KG1 (cell line): ENCODE results near the gene RHOV.
A peak's percentile ranks its signal among the peaks of the same experiment; 100 is the strongest.

Source experiments
- DNase-seq: peaks from one replicate; lab custom pipeline; 2025; lab: John Stamatoyannopoulos, UW

Gene RHOV

GRCh38 chr15:40873694-40874561 lies at the start of gene RHOV:
Gene RHOV, minus strand, starts transcription at chr15:40874234. Its CDS starts 95 bp downstream, at chr15:40874139.
- no peak for DNase-seq

DNA sequence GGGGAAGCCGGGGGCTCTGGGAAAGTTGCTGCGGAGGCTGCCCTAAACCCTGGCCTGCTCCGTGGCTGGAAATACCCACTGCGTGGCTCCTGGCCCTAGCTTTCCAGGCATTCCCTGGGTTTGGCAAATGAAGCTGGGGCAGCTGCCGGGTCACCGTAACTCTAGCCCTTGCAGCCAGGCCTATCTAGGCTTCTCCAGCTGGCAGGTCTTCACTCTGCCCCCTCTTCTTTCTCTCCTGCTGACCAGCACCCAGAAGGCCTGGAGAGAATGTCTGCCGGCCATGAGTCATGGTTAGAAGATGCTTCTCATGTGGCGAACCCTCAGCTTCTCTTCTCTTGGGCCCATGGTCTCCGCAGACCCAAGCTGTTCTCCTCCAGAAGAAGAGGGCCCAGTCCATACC lies 49.5 kb upstream of the RHOV start:
- no peak for DNase-seq

DNA sequence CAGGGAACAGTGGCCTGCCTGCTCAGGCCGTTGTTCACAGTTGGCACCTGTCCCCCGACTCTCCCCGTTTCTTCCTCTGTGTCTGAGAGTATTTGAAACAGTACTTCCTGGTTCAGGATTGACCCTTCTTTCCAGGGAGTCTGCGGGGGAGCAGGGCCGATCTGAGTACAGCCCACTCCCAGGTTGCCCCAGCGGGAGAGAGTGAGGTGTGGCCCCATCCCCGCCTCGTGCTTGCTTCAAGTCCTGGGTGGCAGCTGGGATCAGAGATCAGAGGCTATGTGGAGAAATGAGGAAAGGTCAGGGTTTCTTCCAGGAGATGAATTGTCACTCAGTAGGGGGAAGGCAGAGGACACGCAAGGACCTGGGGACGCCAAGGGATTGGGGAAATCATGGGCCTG lies 48.6 kb upstream of the RHOV start:
- no peak for DNase-seq

DNA sequence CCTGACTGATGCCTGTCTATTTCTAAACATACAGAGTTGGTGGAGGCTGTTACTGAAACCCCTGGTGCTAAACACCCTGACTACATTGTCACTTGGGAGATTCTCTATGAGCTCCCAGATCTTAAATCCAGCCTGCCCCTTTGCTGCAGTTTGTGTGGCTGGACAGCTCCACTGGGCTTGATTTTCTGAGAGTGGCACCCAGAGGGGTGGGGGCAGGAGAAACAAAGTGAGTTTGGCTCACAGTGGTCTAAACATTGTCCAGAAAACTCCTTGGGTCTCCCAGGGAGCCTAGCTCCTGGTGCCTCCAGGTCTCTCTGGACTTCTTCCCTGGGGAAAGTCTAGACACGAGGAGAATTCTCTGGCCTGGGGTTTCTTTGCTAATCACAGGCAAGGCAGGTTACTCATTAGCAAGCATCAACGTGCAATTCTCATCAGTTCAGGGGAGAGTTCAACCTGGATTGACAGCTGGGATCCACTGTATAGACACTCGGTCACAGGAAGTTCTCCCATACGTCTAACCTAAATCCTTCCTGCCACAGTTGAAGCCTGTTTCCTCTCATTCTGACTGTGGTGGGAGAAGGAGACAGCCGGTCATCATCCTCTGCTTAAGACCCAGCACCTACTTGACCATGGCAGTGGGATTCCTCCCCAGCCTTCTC lies 48.0 kb upstream of the RHOV start:
- no peak for DNase-seq

DNA sequence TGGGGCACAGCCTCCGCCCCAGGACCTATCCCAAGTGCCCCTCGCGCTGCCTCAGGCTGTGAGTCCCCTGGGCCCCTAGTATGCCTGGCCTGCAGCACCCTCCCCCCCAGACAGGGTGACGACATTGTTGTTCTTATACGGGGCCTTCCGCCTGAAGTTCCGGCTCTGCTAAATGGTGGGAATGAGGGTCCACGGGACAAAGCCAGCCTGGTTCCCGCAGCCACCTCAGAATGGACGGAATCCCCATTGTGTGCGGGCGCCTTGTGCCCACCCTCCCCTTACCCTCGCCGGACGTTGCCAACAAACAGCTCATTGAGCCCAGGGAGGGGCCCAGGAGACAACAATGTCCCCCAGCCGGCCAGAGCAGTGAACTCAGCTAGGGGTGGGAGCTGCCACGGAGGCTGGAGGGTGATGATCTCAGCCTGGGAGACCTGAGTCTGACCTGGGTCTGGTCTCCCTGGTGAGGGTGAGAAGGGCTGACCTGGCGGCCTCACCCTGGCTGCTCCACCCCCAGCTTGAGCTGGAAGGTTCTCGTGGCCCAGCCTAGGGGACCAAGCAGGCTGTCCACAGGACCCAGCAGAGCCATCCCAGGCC lies 44.9 kb upstream of the RHOV start:
- DNase-seq = no peak

DNA sequence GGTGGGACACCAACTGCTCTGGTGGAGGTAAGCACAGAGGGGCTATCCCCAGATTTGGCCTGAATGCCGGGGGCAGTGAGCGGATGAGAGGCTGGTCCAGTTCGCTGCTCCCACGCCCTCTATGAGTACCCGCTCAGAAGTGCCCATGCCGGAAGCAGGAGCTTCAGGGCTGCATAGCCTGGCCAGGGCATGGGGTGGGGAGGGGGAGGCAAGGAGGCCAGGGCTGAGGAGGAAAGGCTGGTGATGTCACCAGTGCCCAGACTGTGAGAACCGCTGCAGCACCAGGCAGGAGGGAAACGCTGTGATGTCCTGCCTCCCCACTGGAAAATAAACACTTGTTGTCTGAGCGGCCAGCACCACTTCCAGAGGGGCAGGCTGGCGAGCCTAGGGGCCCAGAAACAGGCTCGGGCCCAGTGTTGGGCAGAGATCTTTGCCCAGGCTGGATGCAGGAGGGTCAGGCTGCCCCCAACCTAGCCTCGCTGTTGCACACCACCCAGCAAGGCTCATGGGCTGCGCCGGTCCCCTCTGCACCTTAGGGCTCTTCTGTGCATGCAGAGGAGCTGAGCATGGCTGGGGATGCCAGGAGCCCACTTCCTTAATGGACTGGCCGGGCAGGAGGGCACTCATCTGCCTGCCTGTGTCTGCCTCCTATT lies 44.2 kb upstream of the RHOV start:
- DNase-seq = no peak

- DNase-seq = no peak
Observed at GRCh38 chr15:40917585-40917984, 43.6 kb upstream of the RHOV start.

DNA sequence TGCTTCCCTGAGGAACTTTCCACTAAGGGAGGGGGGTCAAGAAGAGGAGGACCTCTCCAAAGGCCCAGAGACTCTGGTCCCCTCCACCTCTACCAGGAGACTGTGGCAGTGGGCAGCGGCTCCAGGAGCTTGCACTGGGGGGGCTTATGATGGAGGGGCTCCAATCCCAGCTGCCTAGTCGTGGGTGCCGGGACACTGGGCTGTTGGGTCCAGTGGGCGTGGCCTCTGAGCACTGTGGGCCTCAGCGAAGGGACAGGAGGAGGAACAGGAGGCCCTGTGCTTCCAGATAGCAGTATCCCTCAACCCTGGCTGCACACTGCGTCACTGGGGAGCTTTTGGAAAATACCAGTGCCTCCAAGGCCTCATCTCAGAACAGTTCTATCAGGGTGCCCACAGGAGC lies 41.6 kb upstream of the RHOV start:
- DNase-seq = no peak

GRCh38 chr15:40915116-40915661 lies 41.2 kb upstream of the RHOV start:
- no peak for DNase-seq

DNA sequence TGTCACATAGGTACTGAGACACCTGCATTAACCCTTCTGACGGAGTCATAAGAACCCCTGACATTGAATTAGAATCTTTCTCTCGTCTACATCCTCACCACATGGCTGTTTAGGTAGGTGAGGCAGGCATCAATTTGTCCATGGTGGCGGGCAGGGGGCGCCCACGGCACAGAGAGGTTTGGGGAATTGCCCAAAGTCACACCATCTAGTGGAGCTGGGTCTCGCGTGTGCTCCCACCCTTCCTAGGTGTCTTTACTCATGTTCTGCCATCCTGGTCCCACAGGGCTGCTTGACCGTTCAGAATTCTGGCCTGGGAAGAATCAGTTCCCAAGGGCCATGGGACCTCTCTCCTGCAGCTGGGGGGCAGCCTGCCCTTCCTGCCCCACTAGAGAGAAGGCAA lies 40.5 kb upstream of the RHOV start:
- no peak for DNase-seq

GRCh38 chr15:40914013-40914412 lies 40.0 kb upstream of the RHOV start:
- no peak for DNase-seq

DNA sequence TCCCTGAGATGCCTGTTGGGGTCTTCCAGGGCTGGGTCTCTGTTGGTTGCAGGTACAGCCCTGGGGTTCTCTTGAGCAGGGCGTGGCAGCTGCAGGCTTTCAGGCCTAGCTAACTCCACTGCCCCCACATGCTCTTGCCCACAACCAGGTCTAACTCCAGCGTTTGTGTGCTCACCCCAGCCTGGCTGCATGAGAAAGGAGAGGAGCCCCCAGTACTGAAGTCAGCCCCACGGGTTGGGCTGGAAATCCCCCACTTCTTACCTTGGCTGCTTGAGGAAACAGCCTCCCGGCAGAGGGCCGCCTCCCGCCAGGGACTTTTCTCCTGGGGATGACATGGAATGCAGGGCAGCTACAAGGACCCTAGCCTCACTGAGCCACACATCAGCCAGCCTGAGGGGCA lies 38.4 kb upstream of the RHOV start:
- no peak for DNase-seq

- DNase-seq = no peak
Observed at GRCh38 chr15:40911693-40912092, 37.7 kb upstream of the RHOV start.

- DNase-seq = no peak
Observed at GRCh38 chr15:40911141-40911540, 37.1 kb upstream of the RHOV start.

GRCh38 chr15:40909662-40910630 lies 35.9 kb upstream of the RHOV start:
- no peak for DNase-seq

GRCh38 chr15:40908095-40908494 lies 34.1 kb upstream of the RHOV start:
- no peak for DNase-seq

- no peak for DNase-seq
Observed at GRCh38 chr15:40906991-40907802, 33.2 kb upstream of the RHOV start.

DNA sequence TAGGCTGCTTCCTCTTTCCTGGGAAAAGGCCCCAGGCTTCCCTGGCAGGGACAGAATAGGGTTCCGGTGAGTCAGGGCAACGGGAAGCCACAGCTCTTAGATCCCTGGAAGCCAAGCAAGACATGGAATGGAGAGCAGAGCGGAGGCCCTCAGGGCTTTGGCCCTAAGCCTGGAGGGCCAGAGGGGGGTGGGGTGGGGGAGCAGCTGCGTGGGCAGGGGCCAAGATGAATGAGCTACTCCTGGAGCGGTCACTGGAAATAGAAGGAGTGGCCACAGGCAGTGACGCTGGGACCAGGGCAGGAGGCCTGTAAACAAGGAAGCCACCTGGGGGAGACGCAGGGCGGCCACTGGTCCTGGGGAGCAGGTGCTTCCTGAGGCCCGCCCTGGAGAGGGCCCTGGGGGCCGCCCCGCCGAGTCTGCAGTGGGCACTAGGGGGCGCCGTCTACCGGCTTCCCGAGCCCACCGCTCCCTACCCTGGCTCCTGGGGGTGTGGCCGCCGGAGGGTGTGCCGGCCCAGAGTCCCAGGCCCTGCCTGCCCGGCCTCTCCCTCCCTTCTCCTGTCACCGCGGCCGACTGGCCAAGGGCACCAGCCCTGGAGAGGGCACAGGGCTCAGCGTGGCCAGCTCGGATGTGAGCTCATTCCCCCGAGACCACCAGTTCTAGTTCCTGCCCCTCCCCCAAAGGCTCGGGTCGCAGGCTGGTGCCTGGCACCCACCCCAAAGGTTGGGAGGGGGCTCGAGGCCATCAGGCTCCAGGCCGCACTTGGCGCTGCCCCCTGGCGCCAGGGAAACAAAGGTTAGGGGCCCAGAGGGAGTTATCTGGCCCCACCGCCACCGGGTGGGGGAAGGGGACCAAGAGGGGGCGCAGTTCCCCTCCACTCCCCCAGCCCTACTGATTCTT lies 32.3 kb upstream of the RHOV start:
- peak; percentile 63 for DNase-seq

GRCh38 chr15:40904552-40905201 lies 30.6 kb upstream of the RHOV start:
- no peak for DNase-seq
